NCI-H1930 (cell line): ENCODE data around the gene DDTL.
"Not testable (repeated sequence)": the region's sequence is repeated elsewhere in the genome, so short reads cannot be mapped to it uniquely, and the experiment has no call there.

ENCODE experiments used
- DNase-seq, 2 experiments: peaks; one replicate each; lab custom pipeline; 2025; lab: John Stamatoyannopoulos, UW

The DDTL gene

GRCh38 chr22:23966568-23966967 lies at the start of gene DDTL:
Gene DDTL, plus strand, starts transcription at chr22:23966888. Its CDS starts 27 bp downstream, at chr22:23966915.
- DNase-seq = not testable (repeated sequence)

- DNase-seq = not testable (repeated sequence)
Observed at GRCh38 chr22:23920267-23920611, 46.4 kb upstream of the DDTL start.

GRCh38 chr22:23921586-23922201 lies 45.0 kb upstream of the DDTL start:
- not testable (repeated sequence) for DNase-seq

- no peak for DNase-seq
Observed at GRCh38 chr22:23922921-23923320, 43.8 kb upstream of the DDTL start.

GRCh38 chr22:23925020-23925606 lies 41.6 kb upstream of the DDTL start:
- DNase-seq = no peak

GRCh38 chr22:23926561-23926960 lies 40.1 kb upstream of the DDTL start:
- no peak for DNase-seq

GRCh38 chr22:23938328-23939016 lies 28.2 kb upstream of the DDTL start:
- no peak for DNase-seq

- no peak for DNase-seq
Observed at GRCh38 chr22:23939017-23939357, 27.7 kb upstream of the DDTL start.

GRCh38 chr22:23940166-23940565 lies 26.5 kb upstream of the DDTL start:
- not testable (repeated sequence) for DNase-seq

GRCh38 chr22:23947391-23947790 lies 19.3 kb upstream of the DDTL start:
- not testable (repeated sequence) for DNase-seq

GRCh38 chr22:23949764-23950163 lies 16.9 kb upstream of the DDTL start:
- not testable (repeated sequence) for DNase-seq

- not testable (repeated sequence) for DNase-seq
Observed at GRCh38 chr22:23951383-23951782, 15.3 kb upstream of the DDTL start.

GRCh38 chr22:23952794-23953405 lies 13.8 kb upstream of the DDTL start:
- not testable (repeated sequence) for DNase-seq

GRCh38 chr22:23953485-23953884 lies 13.2 kb upstream of the DDTL start:
- not testable (repeated sequence) for DNase-seq

GRCh38 chr22:23954193-23954990 lies 12.3 kb upstream of the DDTL start:
- DNase-seq = not testable (repeated sequence)

GRCh38 chr22:23954991-23955305 lies 11.7 kb upstream of the DDTL start:
- not testable (repeated sequence) for DNase-seq

GRCh38 chr22:23955886-23956285 lies 10.8 kb upstream of the DDTL start:
- not testable (repeated sequence) for DNase-seq

GRCh38 chr22:23956301-23956900 lies 10.3 kb upstream of the DDTL start:
- peak; percentile 32 to 60 for DNase-seq

GRCh38 chr22:23961084-23961771 lies 5.5 kb upstream of the DDTL start, which contains the start of gene GSTT2B:
Gene GSTT2B, minus strand, starts transcription at chr22:23961195. Its CDS starts 64 bp downstream, at chr22:23961131.
- not testable (repeated sequence) for DNase-seq

GRCh38 chr22:23966094-23966493 lies 594 bp upstream of the DDTL start:
- not testable (repeated sequence) for DNase-seq

- DNase-seq = no peak
Observed at GRCh38 chr22:23969071-23969470, 2.4 kb downstream of the DDTL start.
